K562 (cell line): ENCODE data around the gene DDAH1. TPM values are rescaled to one million over a fixed set of nuclear protein-coding genes. Genes with fewer than 3 reads are reported as not detected.
A peak's percentile ranks its signal among the peaks of the same experiment; 100 is the strongest.

Experiments used
- ATAC-seq: fragments of 200-7000 bp; cut with Tn5 transposase; 3 replicates; pipeline ENCODE4 v1.9.1; 2020; ENCODE audit warnings: moderate library complexity
- BruUV-seq: library from RNA; stranded (reverse); fragments of 400-500 nt; replicated peaks from 2 replicates; lab custom pipeline; 2021; lab: Mats Ljungman, UMichigan
- CTCF ChIA-PET: fragments of 300-600 bp; formaldehyde crosslinking; extraction: SDS; loops from one replicate; lab custom pipeline; 2021; ENCODE audit warnings: low intra/inter-chr PET ratio; lab: Yijun Ruan, JAX
- POLR2A ChIA-PET: fragments of 300-600, 350-650 bp; sonication (Branson Sonifier 250); formaldehyde crosslinking; extraction: SDS; loops from one replicate; lab custom pipeline; 2021; ENCODE audit warnings: antibody characterized with exemption, inconsistent platforms; lab: Yijun Ruan, JAX
- DNase-seq, 4 experiments: peaks; one replicate each; pipeline versions ENCODE4 v3.0.0 to v3.0.0-alpha.2; 2011 to 2018; ENCODE audit warnings: low spot score in 3 of 4, mixed read lengths in 3 of 4; ENCODE audit errors: extremely low read depth in 1 of 4
- FAIRE-seq: peaks from 2 replicates; lab custom pipeline; 2011; peaks lifted over from hg19 to GRCh38; lab: Jason Lieb, UNC
- H2AFZ ChIP-seq: 2 replicates; pipeline ENCODE4 v1.6.0; 2011; ENCODE audit warnings: low read depth, low read length, control low read depth, inconsistent platforms
- H3K27ac ChIP-seq: fragments of 200-600 bp; 3 replicates; pipeline ENCODE4 v1.8.0; 2011; ENCODE audit warnings: low read depth, mild to moderate bottlenecking, control low read depth, inconsistent platforms, low read length, moderate library complexity, mixed read lengths; ENCODE audit errors: extremely low read depth
- H3K27me3 ChIP-seq, 2 experiments: fragments of 300-600 bp in 1 of 2; 2 replicates in 1 of 2; 3 replicates in 1 of 2; pipeline versions ENCODE4 v1.6.0 to v1.8.0; 2011; ENCODE audit warnings: inconsistent platforms in 2 of 2, low read length in 2 of 2, mild to moderate bottlenecking in 1 of 2, mixed read lengths in 1 of 2, moderate library complexity in 1 of 2; ENCODE audit not compliant: control insufficient read depth in 2 of 2, insufficient read depth in 2 of 2
- H3K36me3 ChIP-seq: fragments of 300-600 bp; 3 replicates; pipeline ENCODE4 v1.8.0; 2011; ENCODE audit warnings: mild to moderate bottlenecking, low read length, inconsistent platforms; ENCODE audit not compliant: control insufficient read depth, insufficient read depth
- H3K4me1 ChIP-seq, 2 experiments: fragments of 200-600 bp in 1 of 2; replicated peaks in 1 of 2; 2 replicates in 1 of 2; 3 replicates in 1 of 2; pipeline versions ENCODE4 v1.5.1 to v1.8.0; 2011; ENCODE audit warnings: inconsistent platforms in 2 of 2, low read length in 2 of 2, mild to moderate bottlenecking in 1 of 2, mixed read lengths in 1 of 2, moderate library complexity in 1 of 2; ENCODE audit not compliant: control insufficient read depth in 2 of 2, insufficient read depth in 2 of 2
- H3K4me2 ChIP-seq: 2 replicates; pipeline ENCODE4 v1.6.1; 2011; ENCODE audit warnings: low read length, control low read depth, inconsistent platforms, mixed read lengths; ENCODE audit not compliant: insufficient read depth
- H3K4me3 ChIP-seq: fragments of 200-600 bp; sonication (generic), shearing (Covaris generic); 2 replicates; pipeline ENCODE4 v1.5.1; 2016; ENCODE audit warnings: control low read depth, inconsistent platforms
- H3K79me2 ChIP-seq: fragments of 200-600 bp; 3 replicates; pipeline ENCODE4 v1.8.0; 2011; ENCODE audit warnings: low read length, inconsistent platforms; ENCODE audit not compliant: control insufficient read depth, insufficient read depth
- H3K9ac ChIP-seq, 2 experiments: 2 replicates each; pipeline versions ENCODE4 v1.6.0 to v1.6.1; 2011; ENCODE audit warnings: low read depth in 2 of 2, low read length in 2 of 2, control low read depth in 1 of 2, inconsistent platforms in 1 of 2, mild to moderate bottlenecking in 1 of 2, mixed read lengths in 1 of 2; ENCODE audit not compliant: insufficient read depth in 1 of 2
- H3K9me1 ChIP-seq: one replicate; pipeline ENCODE4 v1.6.0; 2011; ENCODE audit warnings: inconsistent platforms, mild to moderate bottlenecking, low read length, moderate library complexity; ENCODE audit not compliant: control insufficient read depth, insufficient read depth
- H3K9me3 ChIP-seq: replicated peaks from 2 replicates; pipeline ENCODE4 v1.5.1; 2011; ENCODE audit warnings: low read depth, low read length, inconsistent platforms; ENCODE audit not compliant: control insufficient read depth, insufficient read depth
- H4K20me1 ChIP-seq: replicated peaks from 2 replicates; pipeline ENCODE4 v1.6.1; 2011; ENCODE audit warnings: low read length, inconsistent platforms, mixed read lengths; ENCODE audit not compliant: control insufficient read depth, insufficient read depth
- CCNT2 ChIP-seq: IDR thresholded peaks from 2 replicates; pipeline ENCODE4 v1.6.1; 2011; ENCODE audit warnings: borderline replicate concordance, low read depth, mild to moderate bottlenecking, moderate library complexity, mixed read lengths, low read length; ENCODE audit not compliant: insufficient read length; ENCODE audit errors: extremely low read depth
- CREB5 ChIP-seq: fragments of 250-450 bp; sonication (Bioruptor Pico); IDR thresholded peaks from 2 replicates; pipeline ENCODE4 v1.5.0; 2020; ENCODE audit warnings: mild to moderate bottlenecking
- CREM ChIP-seq: IDR thresholded peaks from 2 replicates; pipeline ENCODE4 v1.6.1; 2014; ENCODE audit warnings: antibody characterized with exemption, low read depth
- HLTF ChIP-seq: fragments of 450-650 bp; IDR thresholded peaks from 2 replicates; pipeline ENCODE4 v1.6.1; 2016
- HMG20B ChIP-seq: fragments of 250-450 bp; sonication (Bioruptor Pico); IDR thresholded peaks from 2 replicates; pipeline ENCODE4 v1.5.0; 2021; ENCODE audit warnings: mild to moderate bottlenecking
- HOXB6 ChIP-seq: fragments of 250-450 bp; sonication (Bioruptor Pico); IDR thresholded peaks from 2 replicates; pipeline ENCODE4 v1.5.1; 2022; ENCODE audit warnings: mild to moderate bottlenecking, borderline replicate concordance
- JUN ChIP-seq, 2 experiments: sonication (generic) in 1 of 2; formaldehyde crosslinking in 1 of 2; IDR thresholded peaks; 2 replicates each; pipeline versions ENCODE4 v1.6.1 to v1.8.0; 2012 to 2022; ENCODE audit warnings: borderline replicate concordance in 2 of 2, mild to moderate bottlenecking in 2 of 2, improper control_type of control experiment in 1 of 2, low read depth in 1 of 2, low read length in 1 of 2, missing genetic modification reagents in 1 of 2
- MNT ChIP-seq, 2 experiments: fragments of 450-650 bp; conservative IDR thresholded peaks; 2 replicates each; pipeline ENCODE4 v1.6.1; 2017; ENCODE audit warnings: mild to moderate bottlenecking in 2 of 2, moderate library complexity in 2 of 2
- NELFE ChIP-seq: IDR thresholded peaks from 2 replicates; pipeline ENCODE4 v1.6.1; 2011; ENCODE audit warnings: mild to moderate bottlenecking; ENCODE audit not compliant: insufficient read depth, insufficient read length
- RAD21 ChIP-seq, 2 experiments: fragments of 250-450 bp in 1 of 2; fragments of 450-650 bp in 1 of 2; sonication (Bioruptor Pico) in 1 of 2; formaldehyde crosslinking in 1 of 2; IDR thresholded peaks in 1 of 2; conservative IDR thresholded peaks in 1 of 2; 2 replicates each; pipeline versions ENCODE4 v1.4.0 to v1.8.0; 2020 to 2022; ENCODE audit warnings: mild to moderate bottlenecking in 2 of 2, moderate library complexity in 1 of 2
- SOX6 ChIP-seq: fragments of 450-650 bp; IDR thresholded peaks from 2 replicates; pipeline ENCODE4 v1.6.1; 2014; ENCODE audit warnings: mild to moderate bottlenecking
- TGIF2 ChIP-seq: sonication (generic); formaldehyde crosslinking; IDR thresholded peaks from 2 replicates; pipeline ENCODE4 v1.8.1; 2022; ENCODE audit warnings: mild to moderate bottlenecking, missing genetic modification reagents, moderate library complexity
- ZFP36 ChIP-seq: fragments of 150-350 bp; IDR thresholded peaks from 2 replicates; pipeline ENCODE4 v1.6.1; 2018; ENCODE audit warnings: low read length, low read depth; ENCODE audit not compliant: partially characterized antibody
- ZNF124 ChIP-seq: sonication (generic); formaldehyde crosslinking; IDR thresholded peaks from 2 replicates; pipeline ENCODE4 v1.8.1; 2022; ENCODE audit warnings: missing genetic modification reagents
- ZNF280B ChIP-seq: fragments of 250-450 bp; sonication (Bioruptor Pico); IDR thresholded peaks from 2 replicates; pipeline ENCODE4 v1.5.1; 2021; ENCODE audit warnings: mild to moderate bottlenecking
- ZZZ3 ChIP-seq: fragments of 450-650 bp; IDR thresholded peaks from 2 replicates; pipeline ENCODE4 v1.6.1; 2016; ENCODE audit warnings: antibody characterized with exemption, mild to moderate bottlenecking, moderate library complexity
- WGBS: fragments of 100-300 bp; shearing (Covaris generic); methylation state at CpG from one replicate; pipeline ENCODE4 v1.1.6; 2016; ENCODE audit warnings: low coverage, mixed read lengths; ENCODE audit not compliant: insufficient coverage; ENCODE audit errors: missing lambda C conversion rate; 5-methylcytosine and 5-hydroxymethylcytosine counted together
- in situ Hi-C: fragments of 300-500 bp; cut with MboI; formaldehyde crosslinking; loops from 4 replicates; pipeline ENCODE4 v1.15.0; 2018; ENCODE audit warnings: inconsistent platforms, mixed read lengths
- intact Hi-C: fragments of 100-400 bp; cut with micrococcal nuclease; formaldehyde crosslinking; loops from 2 replicates; pipeline ENCODE4 v1.14.2; 2022
- polyA plus RNA-seq, 8 experiments: library from polyadenylated mRNA; depleted of rRNA in 4 of 8; stranded (reverse) in 5 of 8; unstranded in 3 of 8; fragments of >200 nt; fragmentation: Nextera tagmentation in 2 of 8; fragmentation: Illumina TruSeq in 1 of 8; extraction: Ambion mirVana in 2 of 8; extraction: Trizol in 1 of 8; gene quantifications; 2 replicates each; pipeline versions ENCODE4 v1.2.1 to v1.2.3, GENCODE V29; 2011 to 2014; ENCODE audit warnings: inconsistent platforms in 1 of 8, missing spikeins in 1 of 8
- total RNA-seq, 7 experiments: library from RNA; depleted of rRNA in 6 of 7; stranded (reverse); fragments of >200 nt in 6 of 7; fragmentation: Illumina TruSeq in 2 of 7; extraction: Trizol in 2 of 7; gene quantifications; 2 replicates each; pipeline versions ENCODE4 v1.2.1 to v1.2.3, GENCODE V29; 2011 to 2021; ENCODE audit warnings: low replicate concordance in 1 of 7

DDAH1 gene
- total and polyA plus RNA-seq, 9 of the 15 experiments (the other 6 are each of a cell fraction or from before 2014, with no cell fraction given): 0.04 to 0.24 (median 0.10) TPM

- H3K9me1 ChIP-seq: no peaks in the 10 kb centered on the region
- BruUV-seq: no TSS peak
- H3K79me2 ChIP-seq: no peaks in the 10 kb centered on the region
- WGBS: 13% methylated on average over 27 of the region's 27 CpGs
- DNase-seq: peak; percentile 69 to 83 (median 74)
- no peaks in the 10 kb centered on the region for H3K4me1 ChIP-seq
- ATAC-seq: peak; percentile 99
- H3K9ac ChIP-seq: 0 out of 4 replicates have a peak overlapping the region, but pooled peaks of 1 of the 2 experiments have one; percentile 75
- in situ Hi-C loops: loop anchor here (5.0 to 10.0 kb wide), 2 partner anchors 269 to 387 kb away; no protein-coding TSS in a partner anchor
- intact Hi-C loops: loop anchor here (1.0 to 10.0 kb wide), 4 partner anchors 273 to 1049 kb away; partner anchors contain the start of gene ZNHIT6
- peaks cover 2 to 12% of the 10 kb centered on the region in 2 experiments; a peak in 3 of 5 replicates for H3K27me3 ChIP-seq
- FAIRE-seq: peak; percentile 80
- H4K20me1 ChIP-seq: no peaks in the 10 kb centered on the region
- H2AFZ ChIP-seq: peak overlapping the region; percentile 36; the same call in 1 of the 2 replicates
- no peaks in the 10 kb centered on the region for H3K9me3 ChIP-seq
- CTCF ChIA-PET: interaction anchor here (0.6 to 2.2 kb wide), 6 partner anchors 36 to 1020 kb away, joined by 3 to 10 read pairs (median 4); no protein-coding TSS in a partner anchor
- no peak overlapping the region for H3K4me3 ChIP-seq
- H3K4me2 ChIP-seq: 0 out of 2 replicates have a peak overlapping the region, but pooled peaks have one; percentile 10
- H3K36me3 ChIP-seq: no peaks in the 10 kb centered on the region
- H3K27ac ChIP-seq: no peak overlapping the region
- POLR2A ChIA-PET: interaction anchor here (1.0 kb wide), 1 partner anchor 9 kb away, joined by 3 read pairs; no protein-coding TSS in a partner anchor
- no peak for TF ChIP-seq JUN (IDR thresholded peaks at IDR 0.05; ENCODE audit: borderline replicate concordance, low read depth, low read length)
- TF ChIP-seq JUN (CRISPR knock-in tag; IDR thresholded peaks at IDR 0.05; ENCODE audit: borderline replicate concordance): no peak
- TF ChIP-seq NELFE: no peak
- peak; percentile 41; the same call in 1 of the 2 replicates for TF ChIP-seq CREM
- no peak for TF ChIP-seq ZNF124 (CRISPR knock-in tag)
- no peak for TF ChIP-seq HOXB6
- TF ChIP-seq ZNF280B (CRISPR knock-in tag): no peak
- 0 out of 2 replicates have a peak, but pooled peaks have one; percentile 27 for TF ChIP-seq SOX6
- no peak for TF ChIP-seq HMG20B (CRISPR knock-in tag)
- TF ChIP-seq RAD21 (CRISPR knock-in tag; conservative IDR thresholded peaks at IDR 0.05 in 1 of 2, IDR thresholded peaks at IDR 0.05 in 1 of 2): peak; percentile 90 to 94
- no peak for TF ChIP-seq HLTF
- no peak for TF ChIP-seq MNT (conservative IDR thresholded peaks at IDR 0.05)
- no peak for TF ChIP-seq ZZZ3
- TF ChIP-seq CREB5 (CRISPR knock-in tag): no peak
- no peak for TF ChIP-seq ZFP36
- no peak for TF ChIP-seq TGIF2 (CRISPR knock-in tag)
- no peak for TF ChIP-seq CCNT2
Observed at GRCh38 chr1:85307987-85308832, 156.7 kb downstream of the DDAH1 start.
